Amygdala (tissue), 56 donors: ENCODE measurements around the gene TACC3.

Experiments
- DNase-seq, 56 donors: peaks; one replicate each; lab custom pipeline; 2025; lab: John Stamatoyannopoulos, UW

The TACC3 gene

GRCh38 chr4:1721666-1722550 lies 587 bp downstream of the TACC3 start:
- no peak for DNase-seq

GRCh38 chr4:1722551-1723118 lies 1.3 kb downstream of the TACC3 start:
- no peak for DNase-seq

- DNase-seq, result no peak
Observed at GRCh38 chr4:1723131-1723801, 1.9 kb downstream of the TACC3 start.

GRCh38 chr4:1725521-1725920 lies 4.2 kb downstream of the TACC3 start:
- DNase-seq, result no peak

GRCh38 chr4:1726146-1726934 lies 5.0 kb downstream of the TACC3 start:
- peak in 55 of 56 donors; percentile 24 to 97 (median 75) for DNase-seq

- DNase-seq, result peak in 2 of 56 donors; percentile 13 to 21
Observed at GRCh38 chr4:1727117-1728031, 6.1 kb downstream of the TACC3 start.

GRCh38 chr4:1728061-1728980 lies 7.0 kb downstream of the TACC3 start:
- DNase-seq, result no peak

GRCh38 chr4:1730532-1731135 lies 9.3 kb downstream of the TACC3 start:
- DNase-seq, result no peak

- no peak for DNase-seq
Observed at GRCh38 chr4:1731180-1731579, 9.9 kb downstream of the TACC3 start.

GRCh38 chr4:1732911-1733310 lies 11.6 kb downstream of the TACC3 start:
- DNase-seq, result no peak

GRCh38 chr4:1735215-1735614 lies 13.9 kb downstream of the TACC3 start:
- no peak for DNase-seq

GRCh38 chr4:1736812-1737211 lies 15.5 kb downstream of the TACC3 start:
- DNase-seq, result no peak

- no peak for DNase-seq
Observed at GRCh38 chr4:1737666-1738065, 16.3 kb downstream of the TACC3 start.

GRCh38 chr4:1738410-1738809 lies 17.1 kb downstream of the TACC3 start:
- no peak for DNase-seq

- DNase-seq, result no peak
Observed at GRCh38 chr4:1739358-1739757, 18.0 kb downstream of the TACC3 start.

- DNase-seq, result no peak
Observed at GRCh38 chr4:1740021-1740545, 18.8 kb downstream of the TACC3 start.

GRCh38 chr4:1741208-1741607 lies 19.9 kb downstream of the TACC3 start:
- DNase-seq, result no peak

- no peak for DNase-seq
Observed at GRCh38 chr4:1743551-1743950, 22.2 kb downstream of the TACC3 start.
